MV-4-11 (cell line): ENCODE measurements around the gene TSHZ2.

ENCODE experiments used
- DNase-seq: peaks from one replicate; lab custom pipeline; 2025; lab: John Stamatoyannopoulos, UW

The TSHZ2 gene

GRCh38 chr20:53064935-53065334 is 92.8 kb downstream of the TSHZ2 start:
- no peak for DNase-seq

GRCh38 chr20:53068241-53068640 is 96.1 kb downstream of the TSHZ2 start:
- DNase-seq, result no peak

GRCh38 chr20:53069132-53069531 is 97.0 kb downstream of the TSHZ2 start:
- DNase-seq, result no peak

GRCh38 chr20:53070224-53070623 is 98.1 kb downstream of the TSHZ2 start:
- DNase-seq, result no peak

GRCh38 chr20:53070706-53071392 is 98.7 kb downstream of the TSHZ2 start:
- DNase-seq, result no peak

GRCh38 chr20:53071833-53072232 is 99.7 kb downstream of the TSHZ2 start:
- no peak for DNase-seq

- no peak for DNase-seq
Measured at GRCh38 chr20:53072923-53073579, 100.9 kb downstream of the TSHZ2 start.

GRCh38 chr20:53073636-53074415 is 101.7 kb downstream of the TSHZ2 start:
- no peak for DNase-seq

GRCh38 chr20:53074811-53075314 is 102.7 kb downstream of the TSHZ2 start:
- DNase-seq, result no peak

- no peak for DNase-seq
Measured at GRCh38 chr20:53076668-53077067, 104.5 kb downstream of the TSHZ2 start.

- DNase-seq, result no peak
Measured at GRCh38 chr20:53077373-53078205, 105.4 kb downstream of the TSHZ2 start.

GRCh38 chr20:53078761-53079160 is 106.6 kb downstream of the TSHZ2 start:
- DNase-seq, result no peak

GRCh38 chr20:53079261-53079691 is 107.1 kb downstream of the TSHZ2 start:
- DNase-seq, result no peak

- no peak for DNase-seq
Measured at GRCh38 chr20:53079828-53080686, 107.9 kb downstream of the TSHZ2 start.

GRCh38 chr20:53080687-53080962 is 108.5 kb downstream of the TSHZ2 start:
- DNase-seq, result no peak

- no peak for DNase-seq
Measured at GRCh38 chr20:53080969-53081871, 109.1 kb downstream of the TSHZ2 start.

- DNase-seq, result no peak
Measured at GRCh38 chr20:53081916-53082863, 110.0 kb downstream of the TSHZ2 start.

- DNase-seq, result no peak
Measured at GRCh38 chr20:53083411-53083810, 111.3 kb downstream of the TSHZ2 start.
